GM15510 (cell line): ENCODE results near the gene EHMT1.
"Not testable (repeated sequence)": the region's sequence is repeated elsewhere in the genome, so short reads cannot be mapped to it uniquely, and the experiment has no call there.

Source experiments
- POLR2A ChIP-seq: IDR thresholded peaks from 3 replicates; pipeline ENCODE4 v1.6.1; 2011; ENCODE audit warnings: borderline replicate concordance; ENCODE audit not compliant: insufficient read length; ENCODE audit errors: extremely low read depth

Gene EHMT1

GRCh38 chr9:137876781-137877386, 258.1 kb downstream of the EHMT1 start:
- TF ChIP-seq POLR2A: no peak

GRCh38 chr9:137877506-137878122, 258.8 kb downstream of the EHMT1 start, which contains the start of gene CACNA1B:
Gene CACNA1B (plus strand): TSS chr9:137877782. CDS start chr9:137877934, 152 bp downstream.
- TF ChIP-seq POLR2A: not testable (repeated sequence)

- no peak for TF ChIP-seq POLR2A
Measured at GRCh38 chr9:137878146-137878941, 259.5 kb downstream of the EHMT1 start.

- TF ChIP-seq POLR2A: no peak
Measured at GRCh38 chr9:137879052-137879451, 260.2 kb downstream of the EHMT1 start.

- TF ChIP-seq POLR2A: no peak
Measured at GRCh38 chr9:137879566-137880150, 260.9 kb downstream of the EHMT1 start.

- TF ChIP-seq POLR2A: no peak
Measured at GRCh38 chr9:137880160-137880975, 261.6 kb downstream of the EHMT1 start.

- no peak for TF ChIP-seq POLR2A
Measured at GRCh38 chr9:137880976-137881530, 262.2 kb downstream of the EHMT1 start.

GRCh38 chr9:137881591-137882505, 263.0 kb downstream of the EHMT1 start:
- no peak for TF ChIP-seq POLR2A

- TF ChIP-seq POLR2A: no peak
Measured at GRCh38 chr9:137882506-137882821, 263.7 kb downstream of the EHMT1 start.
